Stimulated activated memory B cell treated with anti-CD40 and anti-IgM and Interleukin-4, amounts not matched to agents 10 μg/mL and 1 μg/mL and 100 μg/mL, for 72 hours (primary cell): ENCODE data around the gene DNAH9.

Experiments
- ATAC-seq: fragments of 150-1000 bp; cut with Tn5 transposase; 2 replicates; pipeline ENCODE4 v1.10.0; 2021
- H3K27ac Mint-ChIP-seq: one replicate; pipeline ENCODE4 v1.8.0; 2022; ENCODE audit warnings: mild to moderate bottlenecking, mixed read lengths
- H3K27me3 Mint-ChIP-seq: one replicate; pipeline ENCODE4 v1.8.0; 2022; ENCODE audit warnings: mixed read lengths
- H3K36me3 Mint-ChIP-seq: one replicate; pipeline ENCODE4 v1.8.0; 2022; ENCODE audit warnings: mixed read lengths
- H3K4me1 Mint-ChIP-seq: one replicate; pipeline ENCODE4 v1.8.0; 2022; ENCODE audit warnings: mixed read lengths
- H3K4me3 Mint-ChIP-seq: one replicate; pipeline ENCODE4 v1.8.0; 2022; ENCODE audit warnings: mild to moderate bottlenecking, moderate library complexity, mixed read lengths
- H3K9me3 Mint-ChIP-seq: one replicate; pipeline ENCODE4 v1.8.0; 2022; ENCODE audit warnings: mixed read lengths

Gene DNAH9

GRCh38 chr17:11598274-11599221 lies at the start of gene DNAH9:
Gene DNAH9, plus strand, starts transcription at chr17:11598470. Its CDS starts 29 bp downstream, at chr17:11598499.
- no peaks in the 10 kb centered on the region for H3K4me1 Mint-ChIP-seq
- H3K36me3 Mint-ChIP-seq = peaks cover 5% of the 10 kb centered on the region
- H3K4me3 Mint-ChIP-seq = no peak within 1 kb of the TSS
- H3K27me3 Mint-ChIP-seq = peaks cover 8% of the 10 kb centered on the region
- ATAC-seq = peak; percentile 43
- no peak within 1 kb of the TSS for H3K27ac Mint-ChIP-seq
- H3K9me3 Mint-ChIP-seq = peaks cover 10% of the 10 kb centered on the region

GRCh38 chr17:11550431-11550830 lies 47.8 kb upstream of the DNAH9 start:
- Mint-ChIP-seq H3K27ac (no peak overlapping the region), H3K4me3 (no peak overlapping the region), H3K36me3 (no peaks in the 10 kb centered on the region), H3K4me1 (no peaks in the 10 kb centered on the region), H3K9me3 (peaks cover 4% of the 10 kb centered on the region), H3K27me3 (no peaks in the 10 kb centered on the region)
- no peak for ATAC-seq

GRCh38 chr17:11551442-11551841 lies 46.8 kb upstream of the DNAH9 start:
- Mint-ChIP-seq H3K4me3 (no peak overlapping the region), H3K9me3 (peaks cover 4% of the 10 kb centered on the region), H3K27ac (no peak overlapping the region), H3K27me3 (no peaks in the 10 kb centered on the region), H3K4me1 (no peaks in the 10 kb centered on the region), H3K36me3 (no peaks in the 10 kb centered on the region)
- no peak for ATAC-seq

GRCh38 chr17:11553135-11553534 lies 45.1 kb upstream of the DNAH9 start:
- Mint-ChIP-seq H3K27me3 (no peaks in the 10 kb centered on the region), H3K27ac (no peak overlapping the region), H3K4me3 (no peak overlapping the region), H3K36me3 (no peaks in the 10 kb centered on the region), H3K9me3 (peaks cover 4% of the 10 kb centered on the region), H3K4me1 (no peaks in the 10 kb centered on the region)
- no peak for ATAC-seq

- Mint-ChIP-seq H3K27ac (no peak overlapping the region), H3K9me3 (peaks cover 4% of the 10 kb centered on the region), H3K36me3 (no peaks in the 10 kb centered on the region), H3K4me1 (no peaks in the 10 kb centered on the region), H3K27me3 (no peaks in the 10 kb centered on the region), H3K4me3 (no peak overlapping the region)
- no peak for ATAC-seq
These were observed 44.2 kb upstream of the DNAH9 start for GRCh38 chr17:11554042-11554441.

GRCh38 chr17:11554542-11554941 lies 43.7 kb upstream of the DNAH9 start:
- Mint-ChIP-seq H3K9me3 (peaks cover 4% of the 10 kb centered on the region), H3K27me3 (no peaks in the 10 kb centered on the region), H3K36me3 (no peaks in the 10 kb centered on the region), H3K4me1 (no peaks in the 10 kb centered on the region), H3K4me3 (no peak overlapping the region), H3K27ac (no peak overlapping the region)
- ATAC-seq = no peak

- no peak for ATAC-seq
- H3K9me3 Mint-ChIP-seq = peaks cover 4% of the 10 kb centered on the region
- H3K27me3 Mint-ChIP-seq = no peaks in the 10 kb centered on the region
- H3K36me3 Mint-ChIP-seq = no peaks in the 10 kb centered on the region
- H3K4me1 Mint-ChIP-seq = no peaks in the 10 kb centered on the region
- no peak overlapping the region for H3K4me3 Mint-ChIP-seq
- H3K27ac Mint-ChIP-seq = no peak overlapping the region
These were observed 42.7 kb upstream of the DNAH9 start for GRCh38 chr17:11555530-11555929.

GRCh38 chr17:11557727-11558452 lies 40.4 kb upstream of the DNAH9 start:
- Mint-ChIP-seq H3K4me1 (no peaks in the 10 kb centered on the region), H3K36me3 (no peaks in the 10 kb centered on the region), H3K27ac (no peak overlapping the region), H3K4me3 (no peak overlapping the region), H3K9me3 (peaks cover 7% of the 10 kb centered on the region), H3K27me3 (no peaks in the 10 kb centered on the region)
- ATAC-seq = no peak

GRCh38 chr17:11558681-11559234 lies 39.5 kb upstream of the DNAH9 start:
- Mint-ChIP-seq H3K27ac (no peak overlapping the region), H3K4me1 (no peaks in the 10 kb centered on the region)

GRCh38 chr17:11559601-11560000 lies 38.7 kb upstream of the DNAH9 start:
- Mint-ChIP-seq H3K27ac (no peak overlapping the region), H3K9me3 (peaks cover 7% of the 10 kb centered on the region), H3K4me1 (no peaks in the 10 kb centered on the region), H3K36me3 (no peaks in the 10 kb centered on the region), H3K4me3 (no peak overlapping the region), H3K27me3 (no peaks in the 10 kb centered on the region)
- ATAC-seq = no peak

More at GRCh38 chr17:11558681-11559234, 39.5 kb upstream of the DNAH9 start:
- Mint-ChIP-seq H3K4me3 (no peak overlapping the region), H3K9me3 (peaks cover 7% of the 10 kb centered on the region), H3K36me3 (no peaks in the 10 kb centered on the region), H3K27me3 (no peaks in the 10 kb centered on the region)
- ATAC-seq = no peak

- peaks cover 4% of the 10 kb centered on the region for H3K9me3 Mint-ChIP-seq
- H3K27ac Mint-ChIP-seq = no peak overlapping the region
- no peak for ATAC-seq
- no peak overlapping the region for H3K4me3 Mint-ChIP-seq
- no peaks in the 10 kb centered on the region for H3K27me3 Mint-ChIP-seq
- no peaks in the 10 kb centered on the region for H3K4me1 Mint-ChIP-seq
- no peaks in the 10 kb centered on the region for H3K36me3 Mint-ChIP-seq
These were observed 37.0 kb upstream of the DNAH9 start for GRCh38 chr17:11561281-11561680.

GRCh38 chr17:11561702-11562101 lies 36.6 kb upstream of the DNAH9 start:
- Mint-ChIP-seq H3K27me3 (no peaks in the 10 kb centered on the region), H3K27ac (no peak overlapping the region), H3K4me1 (no peaks in the 10 kb centered on the region), H3K9me3 (peaks cover 4% of the 10 kb centered on the region), H3K36me3 (no peaks in the 10 kb centered on the region), H3K4me3 (no peak overlapping the region)
- no peak for ATAC-seq

GRCh38 chr17:11564589-11565380 lies 33.5 kb upstream of the DNAH9 start:
- Mint-ChIP-seq H3K4me3 (no peak overlapping the region), H3K4me1 (no peaks in the 10 kb centered on the region), H3K27me3 (no peaks in the 10 kb centered on the region), H3K9me3 (peaks cover 4% of the 10 kb centered on the region), H3K36me3 (no peaks in the 10 kb centered on the region), H3K27ac (no peak overlapping the region)
- ATAC-seq = no peak

GRCh38 chr17:11565591-11565990 lies 32.7 kb upstream of the DNAH9 start:
- Mint-ChIP-seq H3K9me3 (peaks cover 4% of the 10 kb centered on the region), H3K36me3 (no peaks in the 10 kb centered on the region), H3K27ac (no peak overlapping the region), H3K4me3 (no peak overlapping the region), H3K27me3 (no peaks in the 10 kb centered on the region), H3K4me1 (no peaks in the 10 kb centered on the region)
- ATAC-seq = no peak

GRCh38 chr17:11578998-11579397 lies 19.3 kb upstream of the DNAH9 start:
- H3K36me3 Mint-ChIP-seq = no peaks in the 10 kb centered on the region
- peaks cover 3% of the 10 kb centered on the region for H3K9me3 Mint-ChIP-seq
- H3K27ac Mint-ChIP-seq = no peak overlapping the region
- H3K4me3 Mint-ChIP-seq = no peak overlapping the region
- H3K27me3 Mint-ChIP-seq = no peaks in the 10 kb centered on the region
- H3K4me1 Mint-ChIP-seq = no peaks in the 10 kb centered on the region
- no peak for ATAC-seq
